Stimulated activated naive CD8-positive, alpha-beta T cell treated with anti-CD3 and anti-CD28 coated beads, Interleukin-15, Interleukin-2, amounts not matched to agents 100 ng/mL and 50 ng/mL, for 24 hours (primary cell): Measurements from ENCODE around the gene CHRNB2.

ENCODE experiments used
- H3K27ac Mint-ChIP-seq: one replicate; pipeline ENCODE4 v1.8.0; 2021; ENCODE audit warnings: mild to moderate bottlenecking, mixed read lengths
- H3K27me3 Mint-ChIP-seq: one replicate; pipeline ENCODE4 v1.8.0; 2021; ENCODE audit warnings: mixed read lengths
- H3K36me3 Mint-ChIP-seq: one replicate; pipeline ENCODE4 v1.8.0; 2021; ENCODE audit warnings: low read depth, mixed read lengths
- H3K4me1 Mint-ChIP-seq: one replicate; pipeline ENCODE4 v1.8.0; 2021; ENCODE audit warnings: low read depth, mixed read lengths
- H3K4me3 Mint-ChIP-seq: one replicate; pipeline ENCODE4 v1.8.0; 2021; ENCODE audit warnings: mild to moderate bottlenecking, mixed read lengths
- H3K9me3 Mint-ChIP-seq: one replicate; pipeline ENCODE4 v1.8.0; 2021; ENCODE audit warnings: mixed read lengths

The CHRNB2 gene

GRCh38 chr1:154565876-154566275 is 1.7 kb upstream of the CHRNB2 start:
- no peaks in the 10 kb centered on the region for H3K9me3 Mint-ChIP-seq
- no peaks in the 10 kb centered on the region for H3K36me3 Mint-ChIP-seq
- no peak overlapping the region for H3K27ac Mint-ChIP-seq
- H3K4me1 Mint-ChIP-seq: peaks cover 4% of the 10 kb centered on the region
- peaks cover 30% of the 10 kb centered on the region for H3K27me3 Mint-ChIP-seq
- H3K4me3 Mint-ChIP-seq: no peak overlapping the region

DNA sequence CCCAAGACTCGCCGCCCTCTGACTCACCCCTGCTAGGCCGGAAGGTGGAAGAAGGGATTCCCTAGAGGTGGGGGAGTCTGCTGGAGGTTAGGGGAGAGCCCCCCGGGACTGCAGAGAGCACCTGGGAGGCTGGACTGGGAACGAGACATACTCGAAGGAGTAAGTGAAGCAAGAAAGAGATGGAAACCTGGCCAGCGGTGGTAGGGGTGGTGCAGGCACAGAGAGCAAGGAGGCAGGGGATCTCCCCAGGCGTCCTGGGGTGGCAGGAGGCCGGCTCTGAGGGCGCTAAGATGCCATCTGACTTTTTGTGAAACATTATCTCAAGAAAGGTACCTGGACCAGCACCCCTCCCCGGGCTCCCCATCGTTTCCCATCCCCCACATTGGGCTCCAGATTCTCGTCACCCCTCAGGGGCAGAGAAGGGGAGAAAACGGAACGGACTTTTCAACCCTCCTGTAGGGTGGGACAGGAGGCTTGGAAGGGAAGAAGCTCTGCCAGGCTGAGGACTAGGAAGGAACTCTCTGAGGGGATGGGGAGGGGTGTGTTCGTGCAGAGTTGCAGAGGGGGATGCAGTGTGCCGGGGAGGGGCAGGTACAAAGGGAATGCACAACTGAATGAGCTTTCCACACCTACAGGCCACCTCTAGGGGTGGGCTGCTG is 708 bp downstream of the CHRNB2 start:
- H3K4me1 Mint-ChIP-seq: peaks cover 4% of the 10 kb centered on the region
- H3K27me3 Mint-ChIP-seq: peaks cover 30% of the 10 kb centered on the region

DNA sequence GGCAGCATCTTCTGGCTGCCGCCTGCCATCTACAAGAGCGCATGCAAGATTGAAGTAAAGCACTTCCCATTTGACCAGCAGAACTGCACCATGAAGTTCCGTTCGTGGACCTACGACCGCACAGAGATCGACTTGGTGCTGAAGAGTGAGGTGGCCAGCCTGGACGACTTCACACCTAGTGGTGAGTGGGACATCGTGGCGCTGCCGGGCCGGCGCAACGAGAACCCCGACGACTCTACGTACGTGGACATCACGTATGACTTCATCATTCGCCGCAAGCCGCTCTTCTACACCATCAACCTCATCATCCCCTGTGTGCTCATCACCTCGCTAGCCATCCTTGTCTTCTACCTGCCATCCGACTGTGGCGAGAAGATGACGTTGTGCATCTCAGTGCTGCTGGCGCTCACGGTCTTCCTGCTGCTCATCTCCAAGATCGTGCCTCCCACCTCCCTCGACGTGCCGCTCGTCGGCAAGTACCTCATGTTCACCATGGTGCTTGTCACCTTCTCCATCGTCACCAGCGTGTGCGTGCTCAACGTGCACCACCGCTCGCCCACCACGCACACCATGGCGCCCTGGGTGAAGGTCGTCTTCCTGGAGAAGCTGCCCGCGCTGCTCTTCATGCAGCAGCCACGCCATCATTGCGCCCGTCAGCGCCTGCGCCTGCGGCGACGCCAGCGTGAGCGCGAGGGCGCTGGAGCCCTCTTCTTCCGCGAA is 3.8 kb downstream of the CHRNB2 start:
- peaks cover 4% of the 10 kb centered on the region for H3K4me1 Mint-ChIP-seq
- H3K4me3 Mint-ChIP-seq: no peak overlapping the region
- peaks cover 23% of the 10 kb centered on the region for H3K27me3 Mint-ChIP-seq
- H3K9me3 Mint-ChIP-seq: no peaks in the 10 kb centered on the region
- H3K36me3 Mint-ChIP-seq: no peaks in the 10 kb centered on the region
- H3K27ac Mint-ChIP-seq: no peak overlapping the region

More for the DNA sequence above, 708 bp downstream of the CHRNB2 start:
- Mint-ChIP-seq H3K27ac (no peak overlapping the region), H3K9me3 (no peaks in the 10 kb centered on the region), H3K36me3 (no peaks in the 10 kb centered on the region), H3K4me3 (peak overlapping the region; percentile 42)

DNA sequence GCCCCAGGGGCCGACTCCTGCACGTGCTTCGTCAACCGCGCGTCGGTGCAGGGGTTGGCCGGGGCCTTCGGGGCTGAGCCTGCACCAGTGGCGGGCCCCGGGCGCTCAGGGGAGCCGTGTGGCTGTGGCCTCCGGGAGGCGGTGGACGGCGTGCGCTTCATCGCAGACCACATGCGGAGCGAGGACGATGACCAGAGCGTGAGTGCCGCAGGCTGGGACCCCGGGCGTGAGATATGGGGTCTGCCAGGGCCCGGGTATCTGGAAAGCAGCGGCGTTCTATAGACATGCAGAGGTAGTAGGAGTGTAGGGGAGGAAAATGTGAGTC is 4.3 kb downstream of the CHRNB2 start:
- Mint-ChIP-seq H3K27me3 (peaks cover 18% of the 10 kb centered on the region), H3K27ac (no peak overlapping the region), H3K36me3 (no peaks in the 10 kb centered on the region), H3K4me1 (peaks cover 4% of the 10 kb centered on the region), H3K4me3 (no peak overlapping the region), H3K9me3 (no peaks in the 10 kb centered on the region)

DNA sequence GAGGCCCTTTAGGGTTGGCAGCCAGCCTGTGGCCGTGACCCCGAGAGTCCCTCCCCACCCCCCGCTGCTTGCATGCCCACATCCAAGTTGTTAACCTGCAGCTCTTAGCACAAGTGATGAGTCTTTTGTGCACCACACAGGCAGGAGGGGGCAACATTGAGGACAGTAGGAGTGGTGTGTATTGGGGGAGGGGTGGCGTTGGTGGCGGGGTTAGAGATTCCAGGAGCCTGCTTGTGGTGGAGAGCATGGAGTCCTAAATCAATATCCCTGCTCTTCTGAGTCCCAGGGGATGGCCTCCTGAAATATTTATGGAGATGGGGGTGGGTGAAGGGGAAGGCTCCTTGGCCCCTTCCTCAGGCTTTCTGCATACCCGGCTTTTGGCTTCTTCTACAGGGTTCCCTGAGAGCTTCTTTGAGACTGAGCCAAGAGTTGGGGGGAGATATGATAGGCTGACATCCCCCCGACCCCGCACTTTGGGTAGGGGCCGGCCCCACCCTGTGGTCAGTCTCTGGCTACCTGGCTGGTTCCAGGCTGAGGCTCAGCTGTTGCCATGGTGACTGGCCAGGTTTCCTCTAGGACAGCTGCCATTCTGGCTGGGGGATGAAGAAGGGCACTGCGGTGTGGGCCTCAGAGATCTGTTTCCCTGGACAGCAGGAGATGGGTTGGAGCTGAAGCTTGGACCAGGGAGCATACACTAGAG is 5.0 kb downstream of the CHRNB2 start:
- H3K27ac Mint-ChIP-seq: no peak overlapping the region
- no peaks in the 10 kb centered on the region for H3K9me3 Mint-ChIP-seq
- no peak overlapping the region for H3K4me3 Mint-ChIP-seq
- H3K4me1 Mint-ChIP-seq: peaks cover under 1% of the 10 kb centered on the region
- no peaks in the 10 kb centered on the region for H3K36me3 Mint-ChIP-seq
- H3K27me3 Mint-ChIP-seq: peaks cover 13% of the 10 kb centered on the region

- Mint-ChIP-seq H3K27me3 (peaks cover 12% of the 10 kb centered on the region), H3K4me3 (no peak overlapping the region), H3K9me3 (no peaks in the 10 kb centered on the region), H3K36me3 (no peaks in the 10 kb centered on the region), H3K27ac (no peak overlapping the region), H3K4me1 (no peaks in the 10 kb centered on the region)
Observed at GRCh38 chr1:154573168-154573510, 5.6 kb downstream of the CHRNB2 start.

- no peaks in the 10 kb centered on the region for H3K9me3 Mint-ChIP-seq
- no peak overlapping the region for H3K27ac Mint-ChIP-seq
- peaks cover 8% of the 10 kb centered on the region for H3K36me3 Mint-ChIP-seq
- H3K4me3 Mint-ChIP-seq: no peak overlapping the region
- peaks cover 4% of the 10 kb centered on the region for H3K27me3 Mint-ChIP-seq
- no peaks in the 10 kb centered on the region for H3K4me1 Mint-ChIP-seq
Observed at GRCh38 chr1:154574716-154575115, 7.1 kb downstream of the CHRNB2 start.

DNA sequence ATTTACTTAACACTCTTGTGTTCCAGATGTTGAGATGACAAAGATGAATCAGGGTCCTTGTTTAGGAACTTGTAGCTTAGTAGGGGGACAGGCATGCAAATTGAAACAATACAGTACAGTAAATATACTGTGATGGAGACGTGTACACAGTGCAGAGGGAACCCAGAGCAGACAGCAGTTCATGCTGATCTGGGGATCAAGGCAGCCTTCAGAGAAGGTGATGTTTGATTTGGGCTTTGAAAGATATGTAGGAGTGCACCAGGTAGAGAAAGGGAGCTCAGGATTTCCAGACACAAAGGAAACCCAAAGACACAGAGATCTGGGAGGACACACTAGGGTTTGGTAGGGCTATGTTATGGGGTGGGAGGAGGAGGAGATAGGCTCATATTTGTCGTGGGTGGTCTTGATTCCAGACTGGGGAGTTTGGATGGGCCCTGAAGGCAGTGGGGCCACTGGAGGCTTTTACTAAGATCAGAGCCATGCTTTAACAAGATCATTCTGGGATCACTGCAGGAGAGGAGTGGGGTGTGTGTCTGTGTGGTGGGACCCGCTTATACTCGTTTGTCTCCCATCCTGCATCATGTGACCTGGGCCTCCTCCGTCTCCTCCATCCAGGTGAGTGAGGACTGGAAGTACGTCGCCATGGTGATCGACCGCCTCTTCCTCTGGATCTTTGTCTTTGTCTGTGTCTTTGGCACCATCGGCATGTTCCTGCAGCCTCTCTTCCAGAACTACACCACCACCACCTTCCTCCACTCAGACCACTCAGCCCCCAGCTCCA is 7.8 kb downstream of the CHRNB2 start:
- Mint-ChIP-seq H3K36me3 (peaks cover 11% of the 10 kb centered on the region), H3K27ac (no peak overlapping the region), H3K4me3 (no peak overlapping the region), H3K4me1 (no peaks in the 10 kb centered on the region), H3K27me3 (no peaks in the 10 kb centered on the region), H3K9me3 (no peaks in the 10 kb centered on the region)

DNA sequence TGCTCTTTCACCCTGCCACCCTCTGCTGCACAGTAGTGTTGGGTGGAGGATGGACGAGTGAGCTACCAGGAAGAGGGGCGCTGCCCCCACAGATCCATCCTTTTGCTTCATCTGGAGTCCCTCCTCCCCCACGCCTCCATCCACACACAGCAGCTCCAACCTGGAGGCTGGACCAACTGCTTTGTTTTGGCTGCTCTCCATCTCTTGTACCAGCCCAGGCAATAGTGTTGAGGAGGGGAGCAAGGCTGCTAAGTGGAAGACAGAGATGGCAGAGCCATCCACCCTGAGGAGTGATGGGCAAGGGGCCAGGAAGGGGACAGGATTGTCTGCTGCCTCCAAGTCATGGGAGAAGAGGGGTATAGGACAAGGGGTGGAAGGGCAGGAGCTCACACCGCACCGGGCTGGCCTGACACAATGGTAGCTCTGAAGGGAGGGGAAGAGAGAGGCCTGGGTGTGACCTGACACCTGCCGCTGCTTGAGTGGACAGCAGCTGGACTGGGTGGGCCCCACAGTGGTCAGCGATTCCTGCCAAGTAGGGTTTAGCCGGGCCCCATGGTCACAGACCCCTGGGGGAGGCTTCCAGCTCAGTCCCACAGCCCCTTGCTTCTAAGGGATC is 8.5 kb downstream of the CHRNB2 start:
- Mint-ChIP-seq H3K4me3 (no peak overlapping the region), H3K27ac (no peak overlapping the region), H3K36me3 (peaks cover 18% of the 10 kb centered on the region), H3K4me1 (no peaks in the 10 kb centered on the region), H3K27me3 (no peaks in the 10 kb centered on the region), H3K9me3 (no peaks in the 10 kb centered on the region)

- no peaks in the 10 kb centered on the region for H3K4me1 Mint-ChIP-seq
- no peak overlapping the region for H3K27ac Mint-ChIP-seq
Observed at GRCh38 chr1:154577346-154578057, 9.9 kb downstream of the CHRNB2 start.

DNA sequence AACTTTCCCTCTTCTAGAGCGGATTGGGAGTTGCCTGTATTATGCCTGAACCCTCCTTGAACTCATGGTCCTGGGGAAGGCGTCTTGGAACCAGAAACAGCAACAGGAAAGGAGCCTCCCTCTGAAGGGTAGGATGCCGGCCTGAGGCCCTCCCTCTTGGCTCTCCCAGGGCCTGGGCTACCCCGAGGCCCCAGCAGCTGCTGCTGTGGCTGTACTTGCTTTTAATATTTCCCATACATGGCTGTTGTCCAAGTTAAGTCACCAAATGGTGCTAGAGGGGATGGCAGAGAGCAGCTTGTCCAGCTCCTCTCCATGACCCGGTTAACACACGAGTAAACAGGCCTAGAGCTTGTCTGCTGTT is 10.5 kb downstream of the CHRNB2 start:
- no peaks in the 10 kb centered on the region for H3K9me3 Mint-ChIP-seq

More at GRCh38 chr1:154577346-154578057, 9.9 kb downstream of the CHRNB2 start:
- Mint-ChIP-seq H3K9me3 (no peaks in the 10 kb centered on the region), H3K4me3 (no peak overlapping the region), H3K36me3 (peaks cover 25% of the 10 kb centered on the region), H3K27me3 (no peaks in the 10 kb centered on the region)

GRCh38 chr1:154579374-154579773 is 11.8 kb downstream of the CHRNB2 start:
- no peak overlapping the region for H3K4me3 Mint-ChIP-seq
- no peak overlapping the region for H3K27ac Mint-ChIP-seq
- no peaks in the 10 kb centered on the region for H3K4me1 Mint-ChIP-seq
- no peaks in the 10 kb centered on the region for H3K9me3 Mint-ChIP-seq
- H3K36me3 Mint-ChIP-seq: peaks cover 42% of the 10 kb centered on the region
- H3K27me3 Mint-ChIP-seq: no peaks in the 10 kb centered on the region

More for the DNA sequence above, 10.5 kb downstream of the CHRNB2 start:
- Mint-ChIP-seq H3K36me3 (peaks cover 30% of the 10 kb centered on the region), H3K4me3 (no peak overlapping the region), H3K27ac (no peak overlapping the region), H3K4me1 (no peaks in the 10 kb centered on the region), H3K27me3 (no peaks in the 10 kb centered on the region)

DNA sequence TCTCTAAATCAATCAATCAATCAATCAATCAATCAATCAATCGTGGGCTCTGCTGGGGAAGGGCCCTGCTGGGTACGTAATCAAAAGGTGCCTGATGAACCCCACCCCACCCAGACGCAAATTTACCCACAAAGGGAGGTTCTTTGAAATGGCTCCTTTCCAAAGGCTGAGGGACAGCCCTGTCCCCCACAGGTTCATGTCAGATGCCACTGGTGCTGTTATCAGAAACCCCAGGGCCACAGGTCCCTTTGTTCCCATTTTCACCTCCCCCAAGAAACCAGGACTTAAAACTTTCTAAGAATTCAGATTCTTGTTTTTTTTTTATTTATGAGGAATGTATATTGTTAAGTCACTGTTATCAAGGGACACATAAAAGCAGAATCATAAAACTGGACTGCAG is 14.2 kb downstream of the CHRNB2 start:
- no peak overlapping the region for H3K4me3 Mint-ChIP-seq
- H3K27me3 Mint-ChIP-seq: no peaks in the 10 kb centered on the region
- no peak overlapping the region for H3K27ac Mint-ChIP-seq
- no peaks in the 10 kb centered on the region for H3K4me1 Mint-ChIP-seq
- no peaks in the 10 kb centered on the region for H3K9me3 Mint-ChIP-seq
- peaks cover 65% of the 10 kb centered on the region for H3K36me3 Mint-ChIP-seq

GRCh38 chr1:154582885-154583284 is 15.3 kb downstream of the CHRNB2 start:
- Mint-ChIP-seq H3K4me3 (no peak overlapping the region), H3K9me3 (no peaks in the 10 kb centered on the region), H3K27me3 (no peaks in the 10 kb centered on the region), H3K36me3 (peaks cover 76% of the 10 kb centered on the region), H3K27ac (no peak overlapping the region), H3K4me1 (no peaks in the 10 kb centered on the region)
